ENCODE data around the gene KL.

Gene KL

DNA sequence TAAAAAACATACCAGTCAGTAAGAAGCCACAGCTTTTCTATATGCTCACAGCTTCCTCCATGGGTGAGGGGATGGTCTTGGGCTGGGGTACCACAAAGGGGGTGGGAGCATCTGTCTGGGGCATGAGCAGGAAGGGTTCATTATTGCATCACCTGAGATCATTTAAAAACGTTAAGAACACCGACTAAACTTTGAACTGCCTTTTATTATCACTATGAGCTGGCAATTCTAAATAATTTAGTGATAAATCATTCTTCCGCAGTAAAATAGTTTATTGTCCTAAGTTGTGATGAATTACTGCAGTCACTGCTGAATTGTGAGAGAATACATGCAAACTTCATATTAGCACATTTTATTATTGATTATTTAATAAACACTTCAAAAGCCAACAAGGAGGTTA, 71.6 kb downstream of the KL start:
- DNase-seq, result no peak

DNA sequence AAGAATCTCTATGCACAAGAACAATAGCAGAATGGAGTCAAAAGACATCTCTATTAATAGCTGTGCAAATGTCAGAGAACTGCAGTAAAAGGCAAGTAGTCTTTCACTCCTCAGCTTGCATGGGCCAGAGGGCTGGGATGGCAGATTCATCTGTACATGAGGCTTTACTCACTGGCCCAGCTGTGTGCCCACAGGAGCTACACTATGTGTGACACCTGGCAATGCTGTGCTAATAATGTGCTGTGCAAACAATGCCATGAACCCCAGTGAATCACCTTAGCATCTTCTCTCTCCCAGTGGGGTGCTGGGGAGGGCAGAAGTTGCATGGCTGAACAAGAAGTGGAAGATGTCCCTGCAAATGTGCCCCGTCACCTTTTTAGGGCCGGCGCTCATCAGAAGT, 73.1 kb downstream of the KL start:
- no peak for DNase-seq

- DNase-seq, result no peak
Measured at GRCh38 chr13:33090755-33091414, 74.7 kb downstream of the KL start.

DNA sequence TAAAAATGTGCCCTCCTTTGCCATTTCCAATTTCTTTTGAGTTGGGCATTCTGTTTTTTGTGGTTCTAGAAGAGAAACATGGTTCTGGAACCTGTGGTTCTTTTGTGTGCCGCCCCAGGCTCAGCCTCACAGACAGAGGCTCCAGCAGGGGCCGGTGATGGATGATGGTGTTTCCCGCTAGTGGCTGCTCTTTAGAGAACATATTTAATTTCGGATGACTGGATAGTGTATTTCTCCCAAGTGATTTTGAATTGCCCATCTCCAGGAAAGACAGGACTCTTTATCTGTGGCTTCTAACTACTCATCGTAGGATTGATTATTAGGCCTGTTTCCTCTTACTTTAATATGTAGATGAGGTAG, 75.2 kb downstream of the KL start:
- DNase-seq, result no peak

DNA sequence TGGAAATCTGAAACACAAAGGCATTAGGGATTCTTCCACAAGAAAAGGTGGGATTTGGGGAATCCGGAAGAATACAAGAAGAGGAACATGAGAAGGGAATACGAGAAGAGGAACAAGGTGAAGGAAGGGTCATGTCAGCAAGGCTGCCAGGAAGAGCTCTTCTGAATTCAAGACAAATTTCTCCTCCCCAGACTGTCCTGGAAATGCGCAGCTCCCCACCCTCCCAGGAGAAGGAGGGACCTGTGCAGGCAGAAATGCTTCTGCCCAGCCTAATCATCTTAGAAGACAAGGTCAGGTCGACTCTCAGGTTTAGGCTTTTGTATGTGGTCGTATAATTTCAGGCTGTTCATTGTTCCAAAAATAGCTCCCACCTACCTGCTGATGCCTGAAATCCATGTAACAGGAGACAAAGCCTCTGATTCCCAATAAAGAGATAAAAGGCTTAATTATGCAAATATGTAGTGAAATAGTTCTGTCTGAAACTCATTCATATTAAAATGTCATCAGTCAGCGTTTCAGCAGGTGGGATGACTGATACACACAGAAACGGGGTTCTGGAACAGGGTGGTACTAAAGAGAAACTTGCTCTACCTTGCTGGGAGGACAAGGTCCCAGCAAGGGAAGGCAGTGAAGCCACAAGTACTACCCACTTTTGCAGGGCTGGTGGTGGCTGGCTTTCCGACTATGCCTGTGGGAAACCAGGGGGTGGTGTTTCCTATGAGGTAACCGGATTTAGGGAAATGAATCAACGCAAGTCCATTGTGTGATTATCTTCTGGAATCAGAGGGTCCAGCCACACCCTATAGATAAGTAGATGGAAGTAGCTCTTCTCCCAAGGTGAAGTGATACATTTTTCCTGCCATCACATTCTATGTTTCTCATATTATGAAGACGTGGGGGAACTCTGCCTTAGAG, 76.1 kb downstream of the KL start:
- DNase-seq, result no peak

DNA sequence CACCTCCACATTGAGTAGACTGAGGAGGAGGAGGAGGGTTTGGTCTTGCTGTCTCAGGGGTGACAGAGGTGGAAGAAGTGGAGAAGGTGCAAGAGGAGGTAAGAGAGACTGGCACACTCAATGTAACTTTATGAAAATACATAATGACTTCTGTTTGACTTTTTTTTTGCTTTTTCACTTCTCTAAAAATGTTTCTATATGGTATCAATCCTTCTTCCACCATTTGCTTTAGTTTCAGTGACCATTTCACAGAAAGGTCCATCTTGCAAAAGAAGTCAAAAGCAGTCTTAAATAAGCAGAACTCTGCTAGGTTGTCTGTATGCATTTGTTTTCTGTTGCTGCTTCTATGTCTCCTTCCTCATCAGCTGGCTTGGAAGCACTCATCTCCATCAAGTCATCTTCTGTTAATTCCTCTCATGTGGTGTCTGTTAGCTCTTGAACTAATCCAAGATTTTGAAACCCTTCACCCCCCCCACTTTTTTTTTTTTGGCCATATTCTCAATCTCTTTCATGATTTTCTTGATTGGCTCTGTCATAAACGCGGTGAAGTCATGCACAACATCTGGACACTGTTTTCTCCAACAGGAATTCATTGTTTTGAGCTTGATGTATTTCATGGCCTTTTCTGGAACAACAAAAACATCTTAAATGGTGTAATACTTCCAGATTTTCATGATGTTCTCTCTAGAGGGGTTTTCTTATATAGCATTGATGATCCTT, 80.8 kb downstream of the KL start:
- DNase-seq, result no peak

DNA sequence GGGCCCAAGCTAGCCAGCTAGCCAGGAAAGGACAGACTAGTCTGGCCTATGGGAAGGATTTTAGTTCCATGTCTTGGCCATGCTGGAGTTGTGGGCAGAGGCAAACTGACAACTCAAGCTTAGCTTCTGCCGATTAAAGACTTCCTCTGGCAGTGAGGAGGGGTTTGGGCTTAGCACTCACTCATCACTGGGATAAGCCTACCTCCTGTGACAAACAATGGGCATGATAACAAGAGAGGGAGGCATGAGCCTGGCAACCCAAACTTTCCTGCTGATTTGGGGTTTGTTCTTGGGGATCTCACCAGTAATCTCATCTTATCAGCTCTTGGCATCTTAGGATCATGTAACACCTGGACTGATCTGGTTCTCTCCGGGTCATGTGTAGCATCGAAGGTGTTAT, 83.6 kb downstream of the KL start:
- no peak for DNase-seq

- no peak for DNase-seq
Measured at GRCh38 chr13:33100886-33101285, 84.7 kb downstream of the KL start.

DNA sequence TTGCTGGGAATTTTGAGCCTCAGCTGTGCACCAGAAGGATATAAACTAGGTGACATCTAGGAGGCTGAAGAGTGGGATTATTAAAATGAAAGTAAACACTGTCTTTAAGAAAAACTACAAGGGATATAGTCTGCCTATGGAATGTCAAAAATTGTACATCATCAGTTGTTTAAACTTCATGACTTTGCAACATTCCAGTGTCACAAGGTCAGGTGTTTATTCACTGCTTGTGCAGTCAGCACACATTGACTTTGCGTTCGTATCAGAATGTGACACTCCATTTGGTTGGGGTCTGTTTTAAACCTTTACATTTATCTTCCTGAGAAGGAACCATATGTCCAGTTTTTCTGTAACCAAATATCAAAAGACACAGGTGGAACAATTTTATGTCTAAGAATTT, 85.6 kb downstream of the KL start:
- DNase-seq, result no peak

- DNase-seq, result no peak
Measured at GRCh38 chr13:33103457-33103856, 87.2 kb downstream of the KL start.

DNA sequence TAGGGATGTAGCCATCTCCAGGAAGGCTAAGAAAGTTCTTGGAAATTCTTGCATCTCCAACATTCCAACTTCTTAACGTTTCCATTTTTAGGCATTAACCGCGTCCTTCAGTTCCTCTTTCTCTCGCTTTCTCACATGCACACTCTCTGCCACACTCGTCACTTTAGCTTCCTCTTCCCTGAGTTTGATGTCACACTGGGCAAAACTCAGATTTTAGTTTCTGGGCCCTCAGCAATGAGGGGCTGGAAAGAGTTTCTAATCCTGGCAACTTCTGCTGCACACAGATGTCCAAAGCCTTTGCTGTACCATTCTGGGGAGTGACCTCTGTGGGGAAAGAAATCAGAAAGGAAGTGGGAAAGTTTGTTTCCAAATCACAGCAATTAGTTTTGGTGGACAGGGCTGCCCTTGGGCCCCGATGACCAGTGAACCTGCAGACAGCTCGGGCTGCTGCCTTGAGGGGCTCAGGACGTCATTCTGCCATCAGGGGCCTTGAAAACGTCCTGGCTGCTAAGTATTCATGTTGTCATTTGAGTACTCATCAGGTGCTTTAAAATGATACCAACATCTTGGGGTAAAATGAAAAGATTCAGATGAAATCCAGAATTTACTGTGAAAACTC, 89.3 kb downstream of the KL start:
- no peak for DNase-seq

GRCh38 chr13:33106656-33107360, 90.6 kb downstream of the KL start:
- DNase-seq, result no peak

DNA sequence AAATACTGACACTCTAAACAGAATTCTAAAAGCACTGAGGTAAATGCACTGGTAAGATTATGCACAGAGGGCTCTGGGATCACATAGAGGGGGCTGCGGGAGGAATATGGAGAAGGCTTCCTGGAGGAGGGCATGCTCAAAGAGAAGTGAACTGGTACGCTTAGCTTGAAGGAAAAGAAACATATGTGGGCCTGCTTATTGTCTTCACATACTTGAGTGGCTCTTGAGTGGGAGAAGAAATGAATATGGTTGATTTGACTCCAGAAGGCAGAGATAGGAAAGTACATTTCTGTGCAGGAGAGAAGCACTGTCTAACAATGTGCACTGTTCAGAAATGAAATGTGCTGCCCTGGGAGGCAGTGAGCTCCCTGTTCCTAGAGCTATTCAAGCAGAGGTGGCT, 91.1 kb downstream of the KL start:
- DNase-seq, result no peak

DNA sequence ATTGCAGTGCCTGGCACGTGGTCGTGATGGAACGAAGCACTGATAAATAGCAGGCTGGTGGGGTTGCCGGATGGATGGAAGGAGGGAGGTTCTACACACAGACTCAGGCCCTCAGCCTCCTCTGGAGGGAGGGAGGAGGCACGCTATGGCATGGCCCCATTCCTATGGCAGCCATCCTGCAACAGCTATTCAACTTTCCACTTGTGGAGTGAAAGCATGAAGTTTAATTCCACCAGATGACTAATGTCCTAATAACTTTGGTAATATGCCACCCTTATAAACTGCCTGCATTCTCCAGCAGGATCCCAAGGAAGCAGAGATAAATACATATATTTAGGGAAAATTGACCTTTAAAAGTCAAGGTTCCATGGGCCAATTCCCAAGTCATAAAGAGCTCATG, 92.4 kb downstream of the KL start:
- no peak for DNase-seq

DNA sequence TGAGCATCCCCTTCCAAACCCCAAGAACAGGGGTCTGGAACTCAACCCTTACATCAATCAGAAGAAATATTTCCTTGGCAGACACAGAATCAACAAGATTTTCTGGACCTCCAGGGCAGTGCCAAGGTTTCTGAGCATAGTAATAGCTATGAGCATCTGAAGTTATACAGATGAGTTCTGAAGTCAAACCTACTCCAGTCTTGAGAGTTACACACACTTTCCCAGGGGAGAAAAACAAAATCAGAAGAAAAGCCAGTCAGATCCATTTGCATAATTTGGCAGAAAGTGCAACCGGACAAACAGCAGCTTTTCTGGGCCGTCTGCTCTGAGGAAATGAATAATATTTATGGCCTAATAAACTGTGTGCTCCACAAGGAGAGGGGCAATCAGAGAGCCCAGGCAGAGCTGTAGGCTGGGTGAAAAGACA, 93.1 kb downstream of the KL start:
- no peak for DNase-seq

DNA sequence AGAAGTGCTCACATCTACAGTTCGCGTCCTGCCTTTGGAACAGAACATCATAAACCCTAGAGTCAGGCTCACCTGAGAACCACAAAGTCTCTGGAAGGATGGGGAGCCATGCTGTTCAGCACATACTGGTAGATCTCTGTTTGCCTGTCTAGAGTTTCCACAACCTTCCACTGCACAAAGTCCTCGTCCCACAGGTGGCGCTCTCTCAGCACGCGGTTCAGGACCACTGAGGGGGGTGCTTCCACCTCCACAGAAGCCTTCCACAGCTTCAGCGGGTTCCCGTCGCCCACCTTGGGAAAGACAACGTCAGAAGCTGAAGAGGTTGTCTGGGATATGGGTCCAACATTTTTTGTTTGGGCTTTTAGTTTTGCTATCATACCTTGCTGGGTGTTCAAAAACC, 93.6 kb downstream of the KL start:
- no peak for DNase-seq

DNA sequence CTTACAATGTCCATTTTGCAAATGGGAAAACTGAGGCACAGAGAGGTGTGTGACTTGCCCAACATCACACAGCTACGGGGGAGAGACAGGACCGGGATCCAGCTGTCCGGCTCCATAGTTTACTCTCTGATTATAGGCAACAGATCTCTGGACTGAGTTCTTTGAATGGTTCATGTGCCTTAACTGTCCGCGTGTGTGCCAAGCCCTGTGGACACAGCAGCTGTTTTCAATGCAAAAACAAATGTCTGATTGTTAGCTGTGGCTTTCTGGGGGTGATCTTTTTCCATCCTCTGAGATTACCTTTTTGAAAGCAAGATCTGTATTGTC, 94.1 kb downstream of the KL start:
- no peak for DNase-seq

GRCh38 chr13:33110713-33111413, 94.6 kb downstream of the KL start:
- no peak for DNase-seq

GRCh38 chr13:33111414-33112110, 95.3 kb downstream of the KL start:
- DNase-seq, result peak; percentile 5

DNA sequence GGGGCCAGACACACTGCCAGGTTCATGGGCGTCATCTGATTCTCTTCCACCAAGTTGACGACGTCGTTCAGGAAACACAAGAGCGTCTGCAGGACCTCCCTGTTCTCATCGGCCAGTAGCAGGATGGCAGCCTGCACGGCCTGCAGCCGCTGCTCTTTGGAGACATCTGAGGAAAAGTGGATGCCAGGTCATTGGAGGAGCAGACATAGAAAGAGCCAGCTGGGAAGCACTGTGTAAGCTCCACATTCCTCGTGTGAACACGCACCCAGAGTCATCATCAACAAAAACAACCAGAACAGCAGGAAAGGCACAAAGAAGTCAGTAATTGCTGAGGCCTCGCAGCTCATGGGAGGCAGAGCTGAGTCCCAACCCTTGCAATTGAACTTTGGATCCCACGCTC, 96.5 kb downstream of the KL start:
- no peak for DNase-seq

GRCh38 chr13:33114146-33114545, 97.9 kb downstream of the KL start:
- no peak for DNase-seq

DNA sequence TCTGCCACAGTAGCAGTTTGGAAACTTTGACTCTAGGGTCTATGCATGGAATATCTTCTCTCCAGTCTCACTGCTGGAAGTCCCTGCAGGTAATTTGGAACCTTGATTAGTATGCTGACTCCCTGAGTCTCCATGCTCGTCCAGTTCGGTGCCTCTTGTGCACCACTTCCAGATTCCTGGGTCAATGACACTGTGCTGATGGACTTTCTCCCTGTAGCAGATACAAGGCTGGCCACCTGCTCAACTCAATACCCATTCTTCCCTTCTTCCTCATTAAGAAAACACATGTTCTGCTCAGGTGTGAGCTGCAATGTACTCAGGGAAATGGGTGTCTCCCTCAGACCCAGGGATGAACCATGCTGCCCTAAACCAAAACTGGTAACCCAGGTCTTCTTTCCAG, 99.1 kb downstream of the KL start:
- DNase-seq, result no peak

All from NCI-H2029 treated with DMSO at 0.1 percent for 48 hours (cell line).